Skin of body (tissue), 2 donors: ENCODE data around the gene PIN1. TPM values are rescaled to one million over a fixed set of nuclear protein-coding genes. Genes with fewer than 3 reads are reported as not detected.

Experiments
- DNase-seq: peaks from one replicate; lab custom pipeline; 2025; lab: John Stamatoyannopoulos, UW
- total RNA-seq: library from RNA; depleted of rRNA; stranded (reverse); fragments of >200 nt; gene quantifications from one replicate; pipeline ENCODE4 v1.2.3, GENCODE V29; 2014

PIN1 gene
- total RNA-seq, 1 donor from 2014 or later: 35.6 TPM

DNA sequence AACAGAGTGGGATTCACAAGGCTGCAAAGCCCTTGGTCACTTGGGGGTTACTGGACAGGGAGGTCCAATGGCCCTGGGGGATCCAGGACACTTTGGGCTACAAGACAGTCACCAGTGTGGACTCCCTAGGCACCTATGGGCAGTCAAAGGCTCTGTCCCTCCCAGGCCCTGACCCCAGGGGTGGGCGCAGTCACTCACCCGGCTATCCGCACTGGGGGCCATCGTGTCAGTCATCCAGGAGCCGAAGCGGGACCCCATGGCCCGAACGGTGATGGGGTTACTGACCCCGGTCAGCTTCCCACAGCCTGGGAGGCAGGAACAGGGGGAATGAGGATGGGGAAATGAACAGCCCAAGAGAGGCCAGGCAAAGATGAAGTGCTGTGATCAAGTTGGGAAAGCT lies 21.5 kb downstream of the PIN1 start:
- DNase-seq: no peak

DNA sequence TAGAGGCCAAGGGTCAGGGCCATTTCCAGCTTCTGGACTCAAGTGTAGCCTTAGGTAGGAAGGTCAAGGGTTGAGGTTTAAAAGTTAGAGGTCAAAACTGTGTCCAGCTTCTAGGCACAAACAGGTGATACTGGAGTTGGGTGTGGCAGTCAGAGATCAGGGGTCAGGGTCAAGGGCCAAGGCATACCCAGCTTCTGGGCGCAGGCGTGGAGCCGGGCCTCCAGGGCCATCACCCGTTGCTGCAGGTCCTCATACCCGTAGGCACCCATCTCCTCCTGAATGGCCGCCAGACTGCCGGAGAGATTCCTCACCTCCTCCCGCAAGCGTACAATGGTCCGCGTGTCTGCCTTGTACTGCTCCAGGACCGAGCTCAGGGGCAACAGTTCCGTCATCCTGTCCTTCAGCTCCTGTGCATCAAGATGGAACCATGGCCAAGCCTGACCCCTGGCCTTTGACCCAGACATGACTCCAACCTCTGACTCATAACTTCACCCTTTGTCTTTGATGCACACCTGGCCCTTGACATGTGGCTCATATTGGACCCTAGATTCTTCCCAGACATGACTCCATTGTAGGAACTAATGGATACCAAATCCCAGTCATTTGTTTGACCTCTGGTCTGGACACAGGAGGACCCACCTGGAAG lies 22.1 kb downstream of the PIN1 start:
- DNase-seq: no peak

DNA sequence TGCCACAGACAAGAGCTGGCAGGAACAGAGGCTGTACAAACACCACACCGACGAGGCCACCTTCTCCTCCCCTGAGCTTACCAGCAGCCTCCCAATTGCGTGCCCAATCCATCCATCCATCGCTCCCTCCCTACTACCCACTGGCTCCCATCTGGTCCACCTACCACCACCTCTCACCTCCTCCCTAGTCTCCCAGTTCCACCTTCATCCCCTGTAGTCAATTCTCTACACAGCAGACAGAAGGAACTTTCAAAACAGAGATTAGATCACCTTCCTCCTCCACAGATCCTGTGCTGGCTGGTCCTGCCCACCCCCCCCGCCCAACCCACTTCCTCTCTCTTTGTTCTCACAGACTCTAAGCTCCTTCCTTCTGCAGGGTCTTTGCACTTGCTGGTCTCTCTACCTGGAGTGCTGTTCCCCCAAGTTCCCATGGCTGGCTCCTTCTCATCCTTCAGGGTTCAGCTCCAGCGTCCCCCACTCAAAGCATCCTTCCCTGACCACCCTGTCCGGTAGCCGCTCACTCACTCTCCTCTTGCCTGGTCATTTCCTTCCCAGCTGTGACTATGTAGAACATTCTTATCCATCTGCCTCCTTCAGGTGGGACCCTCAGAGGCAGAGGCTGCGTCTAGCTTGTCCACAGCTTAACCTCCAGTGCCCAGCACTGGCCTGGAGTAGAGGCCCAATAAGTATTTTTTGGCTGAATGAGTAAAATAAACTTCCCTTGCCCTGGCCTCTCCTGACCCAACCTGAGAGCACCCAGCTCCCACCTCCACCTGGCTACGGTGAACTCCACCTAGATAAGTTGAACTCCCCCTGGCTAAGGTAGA lies 23.0 kb downstream of the PIN1 start:
- DNase-seq: no peak

DNA sequence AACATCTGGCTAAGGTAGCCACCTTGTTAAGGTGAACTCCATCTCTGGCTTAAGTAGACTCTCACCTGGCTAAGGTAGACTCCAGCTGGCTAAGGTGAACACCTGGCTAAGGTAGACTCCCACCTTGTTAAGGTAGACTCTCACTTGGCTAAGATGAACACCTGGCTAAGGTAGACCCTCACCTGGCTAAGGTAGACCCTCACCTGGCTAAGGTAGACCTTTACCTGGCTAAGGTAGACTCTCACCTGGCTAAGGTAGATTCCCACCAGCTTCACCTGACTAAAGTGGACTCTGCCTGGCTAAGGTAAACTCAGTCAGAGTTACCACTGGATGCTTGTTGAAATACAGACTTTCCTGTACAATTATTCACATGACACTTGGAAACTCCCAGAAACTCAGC lies 23.6 kb downstream of the PIN1 start:
- DNase-seq: no peak

DNA sequence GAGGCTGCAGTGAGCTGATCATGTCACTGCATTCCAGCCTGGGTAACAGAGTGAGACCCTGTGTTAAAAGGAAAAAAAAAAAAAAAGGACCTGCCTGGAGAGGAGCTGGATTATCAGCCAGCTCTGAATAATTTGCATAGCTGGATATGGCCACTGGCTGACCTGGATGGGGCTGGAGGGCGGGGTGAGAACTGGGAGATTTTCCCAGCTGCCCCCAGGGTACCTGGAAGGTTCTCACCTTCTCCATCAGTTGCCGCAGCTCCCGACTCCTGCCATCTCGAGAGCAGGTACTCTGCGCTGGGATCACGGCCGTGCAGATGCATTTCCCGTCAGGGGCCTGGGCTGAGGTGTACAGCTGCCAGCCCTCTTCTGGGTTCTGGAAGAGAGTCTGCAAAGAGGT lies 25.3 kb downstream of the PIN1 start:
- DNase-seq: no peak

DNA sequence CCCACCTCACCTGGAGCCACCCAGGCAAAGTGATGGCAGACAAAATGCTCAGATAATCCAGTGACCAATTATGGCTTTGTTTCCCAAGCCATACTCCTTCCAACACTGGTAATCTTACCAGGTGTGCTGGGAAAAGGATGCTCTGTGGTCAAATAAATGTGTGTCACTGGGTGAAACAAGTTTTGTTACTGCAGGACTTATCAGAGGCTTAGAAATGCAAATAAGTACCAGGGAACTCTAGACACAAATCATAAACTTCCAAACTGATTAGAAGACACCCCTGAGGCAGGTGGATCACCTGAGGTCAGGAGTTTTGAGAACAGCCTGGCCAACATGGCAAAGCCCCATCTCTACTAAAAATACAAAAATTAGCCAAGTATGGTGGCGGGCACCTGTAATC lies 26.4 kb downstream of the PIN1 start:
- DNase-seq: no peak

DNA sequence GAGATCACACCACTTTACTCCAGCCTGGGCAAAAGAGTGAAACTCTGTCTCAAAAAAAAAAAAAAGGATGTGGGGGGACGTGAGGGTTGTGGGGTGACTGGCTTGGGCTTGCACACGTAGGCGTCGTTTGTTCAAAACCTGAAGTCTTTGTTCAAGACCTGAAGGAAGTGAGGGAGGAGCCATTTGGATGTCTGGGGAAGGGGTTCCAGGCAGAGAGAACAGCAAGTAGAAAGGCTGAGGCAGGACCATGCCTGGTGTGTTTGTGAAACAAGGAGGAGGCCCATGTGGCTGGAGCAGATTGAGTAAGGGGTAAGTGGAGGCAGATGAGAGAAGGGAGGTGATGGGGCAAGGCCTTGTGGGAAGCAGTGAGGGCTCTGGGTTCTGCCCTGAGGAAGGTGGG lies 27.8 kb downstream of the PIN1 start:
- no peak for DNase-seq

DNA sequence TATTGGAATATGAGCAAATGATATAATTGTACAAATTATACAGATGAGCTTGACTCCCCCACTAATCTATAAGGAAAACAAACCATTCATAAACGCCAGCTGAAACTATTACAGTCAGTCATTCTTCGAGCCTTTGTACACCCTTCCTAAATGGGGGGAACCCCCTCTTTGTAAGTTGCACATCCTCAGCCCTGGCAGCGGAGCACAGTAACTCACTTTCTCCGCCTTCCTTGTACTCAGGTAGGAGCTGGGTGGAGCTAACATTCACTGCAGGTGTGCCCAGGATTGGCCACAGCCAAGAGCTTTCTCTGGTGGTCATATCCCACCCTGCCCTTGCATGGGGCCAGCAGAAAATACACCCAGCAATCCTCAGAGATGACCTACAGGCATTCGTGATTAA lies 28.6 kb downstream of the PIN1 start:
- DNase-seq: no peak

DNA sequence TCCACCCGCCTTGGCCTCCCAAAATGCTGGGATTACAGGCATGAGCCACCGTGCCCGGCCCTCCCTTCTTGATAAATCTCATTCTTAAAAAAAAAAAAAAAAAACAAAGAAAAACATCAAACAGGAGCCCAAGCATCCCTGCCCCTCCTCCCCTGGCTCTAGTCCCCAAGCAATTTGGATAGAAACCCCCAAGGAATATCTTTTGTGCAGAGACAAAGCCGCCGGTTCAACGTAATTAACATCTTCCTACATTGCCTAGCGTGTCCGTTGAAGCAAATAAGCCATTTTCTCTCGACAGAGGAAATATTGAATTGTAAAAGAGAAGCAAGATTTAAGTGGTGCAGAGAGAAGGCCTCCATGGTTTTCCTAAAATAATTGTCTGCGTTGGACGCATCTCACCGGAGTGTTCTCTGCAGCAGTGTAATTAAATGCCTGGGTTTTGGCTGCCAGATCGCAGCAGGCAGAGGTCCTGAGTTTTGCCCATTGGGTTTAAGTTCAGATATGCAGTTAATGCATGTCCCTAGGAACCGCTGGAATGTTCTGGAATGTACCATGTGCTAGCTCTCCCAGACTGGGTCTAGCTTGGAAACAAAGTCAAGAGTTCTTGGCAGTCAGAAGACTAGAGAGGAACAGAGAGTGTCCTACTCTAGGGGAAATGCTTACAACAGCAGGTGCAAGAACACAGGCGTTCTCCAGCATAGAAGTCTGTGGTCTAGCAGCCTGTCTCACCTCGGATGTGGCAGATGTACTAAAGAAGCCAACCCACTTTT lies 30.8 kb downstream of the PIN1 start:
- DNase-seq: no peak

DNA sequence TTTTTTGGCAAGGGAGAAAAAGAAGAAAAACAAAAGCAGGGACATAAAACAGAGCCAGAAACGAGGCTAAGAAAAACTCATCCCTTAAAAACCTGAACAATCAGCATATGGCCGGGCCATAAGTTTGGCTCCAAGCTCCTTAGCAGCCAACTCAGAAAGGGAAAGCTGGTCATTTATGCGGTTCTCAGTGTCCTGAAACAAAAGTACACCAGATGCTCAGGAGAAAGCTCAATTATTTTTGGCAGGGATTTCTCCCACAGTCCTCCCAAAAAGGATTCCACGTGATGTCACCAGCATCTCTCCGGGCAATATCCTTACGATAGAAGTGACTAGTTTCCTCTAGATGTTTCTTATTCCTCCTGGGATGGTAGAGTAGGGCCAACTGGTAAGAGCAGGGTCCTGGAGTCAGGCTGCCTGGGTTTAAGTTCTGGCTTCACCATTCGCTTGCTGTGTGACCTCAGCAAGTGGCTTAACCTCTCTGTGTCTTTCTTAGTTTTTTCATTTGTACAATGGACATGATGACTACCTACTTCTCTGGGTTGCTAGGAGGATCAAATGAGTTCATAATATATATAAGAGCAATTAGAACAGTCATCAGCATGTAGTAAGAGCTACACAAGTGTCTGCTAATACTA lies 34.0 kb downstream of the PIN1 start:
- DNase-seq: no peak

DNA sequence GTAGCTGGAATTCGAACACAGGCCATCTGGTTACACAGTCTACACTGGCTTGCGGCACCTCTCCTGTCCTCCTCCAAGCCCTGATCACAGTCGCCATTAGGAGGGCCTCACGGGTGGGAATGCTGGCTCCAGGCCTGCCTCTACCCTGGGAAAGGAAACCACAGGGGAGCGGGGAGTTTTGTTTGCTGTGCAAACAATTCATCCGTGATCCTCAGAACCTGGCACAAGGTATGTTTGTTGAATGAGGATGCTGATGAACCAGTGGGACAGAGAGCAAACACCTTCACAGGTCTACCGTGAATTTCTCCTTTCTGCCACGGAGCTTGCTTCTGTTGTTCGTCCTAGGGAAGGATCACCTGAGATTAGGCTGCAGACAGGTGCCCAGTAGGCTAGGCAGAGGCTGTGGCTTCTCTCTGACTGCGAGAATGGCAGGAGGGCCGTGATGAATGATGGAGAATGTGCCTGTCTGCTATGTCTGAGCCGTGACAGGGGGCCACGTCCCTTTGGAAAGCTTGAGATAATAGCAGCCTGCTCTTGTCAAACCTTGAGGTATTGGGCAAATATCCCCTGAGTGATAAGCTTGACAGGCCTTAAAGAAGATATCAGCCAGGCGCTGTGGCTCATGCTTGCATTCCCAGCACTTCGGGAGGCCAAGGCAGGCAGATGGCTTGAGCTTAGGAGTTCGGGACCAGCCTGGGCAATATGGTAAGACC lies 36.7 kb downstream of the PIN1 start:
- DNase-seq: no peak

DNA sequence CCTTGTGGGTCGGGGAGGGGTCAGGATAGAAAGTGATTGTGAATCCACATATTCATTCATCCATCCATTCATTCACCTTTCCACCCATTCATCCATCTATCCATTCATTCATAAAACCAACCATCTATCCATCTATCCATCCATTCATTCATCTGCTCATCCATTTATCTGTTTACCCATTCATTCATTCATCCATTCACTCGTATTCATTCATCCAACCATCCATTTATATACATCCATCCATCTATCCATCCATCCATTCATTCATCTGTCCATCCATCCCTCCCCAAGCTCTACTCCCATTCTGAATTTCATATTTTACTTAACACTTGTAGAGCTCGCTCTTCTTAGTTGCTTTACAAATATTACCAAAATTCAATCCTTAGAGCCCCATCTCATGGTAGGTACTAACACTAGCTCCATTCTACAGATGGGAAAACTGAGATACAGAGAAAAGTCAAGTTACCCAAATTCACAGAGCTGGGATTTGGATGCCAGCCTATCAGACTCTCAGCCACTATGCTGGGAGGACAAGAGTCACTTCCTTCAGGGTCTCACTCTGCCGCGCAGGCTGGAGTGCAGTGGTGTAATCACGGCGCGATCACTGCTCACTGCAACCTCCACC lies 37.6 kb downstream of the PIN1 start:
- DNase-seq: no peak

DNA sequence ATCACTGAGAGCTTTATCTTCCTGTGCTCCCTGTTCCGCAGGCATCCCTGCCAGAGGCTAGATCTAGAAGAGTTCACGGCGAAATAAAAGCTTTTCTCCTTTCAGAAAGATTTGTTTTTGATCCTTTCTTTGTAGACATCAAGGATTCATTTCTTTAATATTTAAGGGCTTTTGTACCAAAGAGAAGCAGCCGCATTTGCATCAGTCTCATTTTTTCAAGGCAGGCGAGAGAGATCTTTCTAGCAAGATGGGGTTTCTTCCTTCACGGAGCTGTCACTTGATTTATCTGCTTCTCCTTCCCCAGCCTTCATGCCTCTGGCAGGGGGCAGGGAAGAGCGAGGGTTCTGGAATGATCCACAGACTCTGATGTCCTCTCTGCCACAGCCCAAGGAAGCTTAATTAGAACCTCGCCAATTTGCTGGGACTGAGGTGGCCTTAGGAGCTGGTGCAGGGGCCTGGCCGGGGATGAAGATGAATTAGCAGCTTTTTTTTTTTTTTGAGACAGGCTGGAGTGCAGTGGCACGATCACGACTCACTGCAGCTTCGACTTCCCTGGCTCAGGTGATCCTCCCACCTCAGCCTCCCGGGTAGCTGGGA lies 40.0 kb downstream of the PIN1 start:
- DNase-seq: no peak

DNA sequence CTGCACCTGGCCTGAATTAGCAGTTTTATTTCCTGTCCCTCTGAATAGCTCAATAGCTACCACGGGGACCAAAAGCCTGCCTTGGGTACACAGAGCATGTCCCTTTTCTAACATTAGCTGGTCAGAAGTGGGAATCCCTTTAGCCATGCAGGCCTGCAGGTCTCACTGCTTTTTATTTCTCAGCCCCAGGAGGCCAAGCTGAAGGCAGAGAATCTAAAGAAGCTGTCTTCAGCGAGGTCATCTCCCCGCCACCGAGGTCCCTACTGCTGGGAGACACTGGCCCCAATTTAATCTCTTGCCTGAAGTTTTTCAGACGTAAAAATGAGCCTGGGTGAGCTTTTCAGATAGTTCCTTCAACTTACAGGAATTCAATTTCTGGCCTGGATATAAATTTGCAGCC lies 40.7 kb downstream of the PIN1 start:
- no peak for DNase-seq

DNA sequence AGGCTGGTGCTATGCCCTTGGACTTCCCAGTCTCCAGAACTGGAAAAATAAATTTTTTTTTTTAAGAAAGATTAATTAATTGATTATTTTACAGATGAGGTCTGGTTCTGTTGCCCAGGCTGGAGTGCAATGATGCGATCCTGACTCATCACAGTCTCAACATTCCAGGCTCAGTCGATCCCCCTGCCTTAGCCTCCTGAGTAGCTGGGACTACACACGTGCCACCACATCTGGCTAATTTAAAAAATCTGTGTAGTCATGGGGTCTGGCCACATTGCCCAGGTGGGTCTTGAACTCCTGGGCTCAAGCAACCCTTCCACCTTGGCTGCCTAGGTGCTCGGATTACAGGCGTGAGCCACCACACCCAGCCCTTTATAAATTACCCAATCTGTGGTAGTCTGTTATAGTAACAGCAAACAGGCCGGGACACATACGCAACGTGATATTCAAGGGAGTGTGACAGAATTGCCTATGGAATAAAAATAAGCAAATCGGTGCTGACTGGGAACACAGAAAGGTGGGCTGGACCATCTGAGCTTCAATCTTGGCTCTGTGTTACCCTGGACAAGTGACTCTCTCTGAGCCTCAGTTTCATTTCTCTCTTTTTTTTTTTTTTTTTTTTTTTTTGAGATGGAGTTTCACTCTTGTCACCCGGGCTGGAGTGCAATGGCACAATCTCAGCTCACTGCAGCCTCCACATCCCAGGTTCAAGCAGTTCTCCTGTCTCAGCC lies 42.8 kb downstream of the PIN1 start:
- no peak for DNase-seq

DNA sequence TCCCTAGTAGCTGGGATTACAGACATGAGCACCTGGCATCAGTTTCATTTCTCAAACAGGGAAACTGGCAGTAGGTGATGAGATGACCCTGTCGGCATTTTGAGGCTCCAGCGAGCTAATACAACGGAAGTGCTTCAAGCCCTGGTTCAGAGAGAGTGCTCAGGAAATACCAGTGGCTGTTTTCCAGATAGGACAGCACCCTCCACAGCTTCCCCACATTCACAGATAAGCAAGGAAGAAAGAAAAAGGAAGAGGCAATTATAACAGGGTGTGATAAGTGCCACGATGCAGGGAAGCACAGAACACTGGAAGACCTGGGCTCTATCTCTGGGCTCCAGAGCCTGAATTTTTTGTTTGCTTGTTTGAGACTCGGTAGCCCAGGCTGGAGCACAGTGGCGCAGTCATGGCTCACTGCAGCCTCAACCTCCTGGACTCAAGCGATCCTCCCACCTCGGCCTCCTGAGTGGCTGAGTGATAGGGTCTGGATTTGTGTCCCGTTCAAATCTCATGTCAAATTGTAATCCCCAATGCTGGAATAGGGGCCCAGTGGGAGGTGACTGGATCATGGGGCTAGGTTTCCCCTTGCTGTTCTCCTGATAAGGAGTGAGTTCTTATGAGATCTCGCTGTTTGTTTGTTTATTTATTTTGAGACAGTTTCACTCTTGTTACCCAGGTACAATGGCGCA lies 43.5 kb downstream of the PIN1 start:
- no peak for DNase-seq

DNA sequence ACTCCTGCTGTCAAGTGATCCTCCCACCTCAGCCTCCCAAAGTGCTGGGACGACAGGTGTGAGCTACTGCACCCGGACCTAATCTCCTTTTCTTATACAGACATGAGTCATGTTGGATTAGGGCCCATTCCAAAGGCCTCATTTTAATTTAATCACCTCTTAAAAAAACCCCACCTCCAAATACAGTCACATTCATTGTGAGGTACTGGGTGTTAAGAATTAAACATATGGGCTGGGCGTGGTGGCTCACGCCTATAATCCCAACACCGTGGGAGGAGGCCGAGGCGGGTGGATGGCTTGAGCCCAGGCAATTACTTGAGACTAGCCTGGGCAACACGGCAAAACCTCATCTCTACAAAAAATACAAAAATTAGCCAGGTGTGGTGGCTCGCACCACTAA lies 46.6 kb downstream of the PIN1 start:
- DNase-seq: no peak

DNA sequence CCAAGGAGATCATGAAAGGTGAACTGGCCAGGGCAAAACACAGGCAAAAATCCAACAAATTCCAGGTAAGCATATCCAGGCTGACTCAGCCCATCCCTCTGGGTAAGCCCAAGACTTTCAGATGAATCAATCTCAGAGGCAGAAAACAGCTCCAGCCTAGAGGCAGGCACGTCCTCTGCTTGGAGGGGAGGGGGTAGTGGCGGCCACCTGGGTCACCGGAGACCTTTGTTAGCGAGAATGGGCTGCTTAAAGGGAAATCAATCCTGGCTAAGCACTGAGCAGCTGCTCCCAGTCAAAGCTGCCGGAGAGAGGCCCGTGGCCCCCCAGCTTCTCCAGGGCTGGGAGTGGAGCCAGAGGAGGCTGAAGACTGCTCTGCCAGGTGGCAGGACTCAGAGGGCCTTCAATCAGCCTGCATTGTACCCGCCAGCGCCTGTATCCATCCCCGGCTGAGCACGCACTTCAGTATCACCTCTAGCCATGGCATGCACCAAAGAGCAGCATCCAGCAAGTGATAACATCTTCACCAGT lies 48.2 kb downstream of the PIN1 start:
- no peak for DNase-seq

DNA sequence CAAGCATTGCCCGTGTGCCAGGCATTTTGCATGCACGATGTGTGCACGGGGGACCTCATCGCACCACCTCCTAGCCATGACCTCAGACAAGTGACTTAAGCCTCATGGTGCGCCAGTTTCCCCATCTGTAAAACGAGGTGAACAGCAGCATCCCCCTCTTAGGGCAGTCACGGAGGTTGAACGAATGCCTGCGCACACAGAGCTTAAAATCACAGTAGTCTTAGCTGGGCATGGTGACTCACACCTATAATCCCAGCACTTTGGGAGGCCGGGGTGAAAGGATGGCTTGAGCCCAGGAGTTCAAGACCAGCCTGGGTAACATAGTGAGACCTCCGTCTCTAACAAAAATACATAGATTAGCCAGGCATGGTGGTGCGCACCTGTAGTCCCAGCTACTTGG lies 48.6 kb downstream of the PIN1 start:
- DNase-seq: no peak
